ENCODE data around the gene NDRG3.

- TF ChIP-seq GATA2 (IDR thresholded peaks at IDR 0.05; ENCODE audit: low read depth, low read length) (no peak), GATA3 (IDR thresholded peaks at IDR 0.05; ENCODE audit: low read depth, low read length) (no peak)
Observed at GRCh38 chr20:36634342-36634741, 111.5 kb downstream of the NDRG3 start.

Data from SH-SY5Y (cell line).